Epithelial cell of alveolus of lung (primary cell): ENCODE data around the gene SPRR5. TPM values are rescaled to one million over a fixed set of nuclear protein-coding genes. Genes with fewer than 3 reads are reported as not detected.

Experiments
- total RNA-seq: library from RNA; depleted of rRNA; stranded (reverse); fragments of >200 nt; gene quantifications from 2 replicates; pipeline ENCODE4 v1.2.1, GENCODE V29; 2015

SPRR5 gene
- total RNA-seq = not detected in 2 replicates

DNA sequence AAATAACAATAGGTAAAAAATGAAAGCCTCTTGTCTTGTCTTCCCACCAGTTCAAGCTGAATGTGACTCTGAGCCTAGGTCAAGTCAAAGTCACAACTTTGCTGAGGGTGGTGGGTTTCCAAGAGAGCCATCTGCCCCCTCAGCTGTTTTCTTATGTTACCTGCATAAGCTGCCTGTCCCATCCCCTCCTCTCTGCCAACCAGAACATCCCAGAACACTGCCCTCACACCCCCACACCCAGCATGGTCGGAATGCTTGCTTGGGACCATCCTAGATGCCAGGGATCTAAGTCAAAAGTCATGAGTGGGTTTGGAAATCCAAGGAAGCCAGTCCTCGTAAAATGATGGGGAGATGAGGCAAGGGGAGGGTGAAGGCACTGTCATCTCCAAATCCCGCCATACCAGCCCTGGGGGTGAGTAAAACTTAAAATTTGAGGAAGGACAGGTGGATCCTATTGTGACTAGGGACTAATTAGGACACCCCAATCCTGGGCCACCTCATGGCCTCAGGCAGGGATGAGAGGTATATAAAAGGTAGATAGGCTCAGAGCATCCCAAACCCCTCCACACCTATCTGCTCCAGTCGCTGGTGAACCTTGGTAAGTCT is at the start of gene SPRR5:
Gene SPRR5, plus strand, starts transcription at position 556 of the 606 bp plus-strand sequence. CDS start 1,349 bp downstream, outside the sequence.

DNA sequence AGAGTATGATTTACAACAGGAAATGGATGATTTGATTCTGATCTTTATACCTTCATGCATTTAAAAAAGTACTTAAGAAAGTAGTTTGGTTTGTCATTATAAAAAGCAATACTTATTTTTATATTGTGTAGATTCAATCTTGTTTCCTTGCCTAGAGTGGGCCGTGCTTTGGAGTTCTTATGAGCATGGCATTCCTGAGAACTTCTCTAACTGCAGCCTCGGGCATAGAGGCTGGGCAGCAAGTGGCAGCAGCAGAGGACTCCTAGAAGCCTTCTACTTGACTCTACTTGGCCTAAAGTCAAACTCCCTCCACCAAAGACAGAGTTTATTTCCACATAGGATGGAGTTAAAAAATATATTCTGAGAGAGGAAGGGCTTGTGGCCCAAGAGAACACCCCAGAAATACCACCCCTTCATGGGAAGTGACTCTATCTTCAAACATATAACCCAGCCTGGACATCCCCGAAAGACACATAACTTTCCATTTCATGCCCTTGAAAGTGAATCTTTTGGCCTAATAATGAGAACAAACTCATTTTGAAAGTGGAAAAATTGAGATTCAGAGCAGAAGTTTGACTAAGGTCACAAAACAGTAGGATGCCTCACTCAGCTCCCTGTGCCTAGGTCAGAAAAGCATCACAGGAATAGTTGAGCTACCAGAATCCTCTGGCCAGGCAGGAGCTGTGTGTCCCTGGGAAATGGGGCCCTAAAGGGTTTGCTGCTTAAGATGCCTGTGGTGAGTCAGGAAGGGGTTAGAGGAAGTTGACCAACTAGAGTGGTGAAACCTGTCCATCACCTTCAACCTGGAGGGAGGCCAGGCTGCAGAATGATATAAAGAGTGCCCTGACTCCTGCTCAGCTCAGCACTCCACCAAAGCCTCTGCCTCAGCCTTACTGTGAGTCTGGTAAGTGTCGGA is 39.1 kb upstream of the SPRR5 start, which contains the start of gene IVL:
Gene IVL, plus strand, starts transcription at position 861 of the 916 bp plus-strand sequence. CDS start 1,252 bp downstream, outside the sequence.

DNA sequence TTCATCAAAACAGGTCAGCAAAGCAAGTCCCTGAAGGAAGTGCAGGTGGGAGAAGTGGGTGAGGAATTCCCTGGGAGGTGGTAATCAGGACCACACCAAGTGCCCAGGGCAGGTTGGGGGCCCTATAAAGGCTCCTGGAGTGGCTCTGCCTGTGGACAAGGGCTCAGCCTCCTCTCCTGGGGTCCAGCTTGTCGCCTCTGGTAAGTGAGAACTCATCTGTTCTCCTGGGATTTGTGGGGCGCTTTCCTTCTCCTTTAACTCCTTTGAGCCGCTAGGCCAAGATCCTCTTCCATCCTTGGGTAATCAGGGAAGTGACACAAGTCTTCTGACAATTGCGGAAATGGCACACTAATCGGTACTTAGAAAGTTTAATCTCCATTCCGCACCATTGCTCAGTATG is 23.5 kb downstream of the SPRR5 start, which contains the start of gene SPRR4:
Gene SPRR4, plus strand, starts transcription at position 154 of the 400 bp plus-strand sequence. CDS start 1,243 bp downstream, outside the sequence.

DNA sequence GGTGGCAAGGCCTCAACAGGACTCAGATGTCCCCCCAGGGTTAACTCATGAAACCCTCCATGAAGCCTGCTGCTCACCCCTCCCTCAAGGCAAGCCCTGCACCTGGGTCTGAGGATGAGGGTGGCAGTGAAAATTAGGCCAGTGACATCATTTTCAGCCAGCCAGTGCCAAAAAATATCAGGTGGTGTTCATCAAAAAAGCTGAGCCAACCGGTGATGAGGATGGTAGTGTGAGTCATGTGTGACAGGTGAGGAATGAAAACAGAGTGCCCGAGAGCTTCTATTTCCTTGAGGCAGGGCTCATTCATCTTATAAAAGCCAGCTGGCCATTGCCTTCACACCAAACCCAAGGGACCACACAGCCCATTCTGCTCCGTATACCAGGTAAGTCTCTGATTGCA is 36.7 kb downstream of the SPRR5 start, which contains the start of gene SPRR1A:
Gene SPRR1A, plus strand, starts transcription at position 339 of the 400 bp plus-strand sequence. CDS start 1,150 bp downstream, outside the sequence.

Other genes with a start within 250 kb of the SPRR5 start
- gene LCE2A, start 248.9 kb upstream of the SPRR5 start, total RNA-seq = not detected in 2 replicates
- not detected in 2 replicates for gene LCE4A, start 239.0 kb upstream of the SPRR5 start, total RNA-seq
- gene KPRP, start 189.2 kb upstream of the SPRR5 start, total RNA-seq = not detected in 2 replicates
- not detected in 2 replicates for gene LCE1F, start 172.1 kb upstream of the SPRR5 start, total RNA-seq
- gene LCE1E, start 160.9 kb upstream of the SPRR5 start, total RNA-seq = not detected in 2 replicates
- gene LCE1D, start 150.5 kb upstream of the SPRR5 start, total RNA-seq = not detected in 2 replicates
- gene LCE1C, start 140.6 kb upstream of the SPRR5 start, total RNA-seq = not detected in 2 replicates
- gene LCE1B, start 135.2 kb upstream of the SPRR5 start, total RNA-seq = not detected in 2 replicates
- not detected in 2 replicates for gene LCE1A, start 119.7 kb upstream of the SPRR5 start, total RNA-seq
- not detected in 2 replicates for gene LCE6A, start 104.3 kb upstream of the SPRR5 start, total RNA-seq
- gene LCE7A, start 87.2 kb upstream of the SPRR5 start, total RNA-seq = not detected in 2 replicates
- gene SMCP, start 68.9 kb upstream of the SPRR5 start, total RNA-seq = not detected in 2 replicates
- gene IVL, start 38.7 kb upstream of the SPRR5 start, total RNA-seq = not detected in 2 replicates
- gene SPRR4, start 23.4 kb downstream of the SPRR5 start, total RNA-seq = not detected in 2 replicates
- gene SPRR1A, start 36.9 kb downstream of the SPRR5 start, total RNA-seq = not detected in 2 replicates
- not detected in 2 replicates for gene SPRR3, start 54.5 kb downstream of the SPRR5 start, total RNA-seq
- not detected in 2 replicates for gene SPRR1B, start 84.0 kb downstream of the SPRR5 start, total RNA-seq
- gene SPRR2D, start 93.9 kb downstream of the SPRR5 start, total RNA-seq = not detected in 2 replicates
- not detected in 2 replicates for gene SPRR2A, start 110.3 kb downstream of the SPRR5 start, total RNA-seq
- not detected in 2 replicates for gene SPRR2B, start 124.4 kb downstream of the SPRR5 start, total RNA-seq
- gene SPRR2E, start 147.3 kb downstream of the SPRR5 start, total RNA-seq = not detected in 2 replicates
- not detected in 2 replicates for gene SPRR2F, start 166.3 kb downstream of the SPRR5 start, total RNA-seq
- gene SPRR2G, start 203.7 kb downstream of the SPRR5 start, total RNA-seq = not detected in 2 replicates